GM23248 (cell line): ENCODE results near the gene SND1. TPM values are rescaled to one million over a fixed set of nuclear protein-coding genes. Genes with fewer than 3 reads are reported as not detected.

Experiments
- DNase-seq: peaks from one replicate; pipeline ENCODE4 v3.0.0-alpha.2; 2015
- H2AFZ ChIP-seq: fragments of 200-600 bp; sonication (generic); 2 replicates; pipeline ENCODE4 v1.6.1; 2016; ENCODE audit warnings: antibody characterized with exemption
- H3F3A ChIP-seq: fragments of 200-600 bp; sonication (generic); 2 replicates; pipeline ENCODE4 v1.6.1; 2016; ENCODE audit warnings: mild to moderate bottlenecking, antibody characterized with exemption, mixed run types; ENCODE audit not compliant: insufficient read depth
- H3K27ac ChIP-seq: fragments of 200-600 bp; sonication (generic); 2 replicates; pipeline ENCODE4 v1.5.1; 2016; ENCODE audit warnings: mild to moderate bottlenecking
- H3K27me3 ChIP-seq: fragments of 200-600 bp; sonication (generic); replicated peaks from 2 replicates; pipeline ENCODE4 v1.6.1; 2016; ENCODE audit warnings: mild to moderate bottlenecking; ENCODE audit not compliant: insufficient read depth
- H3K36me3 ChIP-seq: fragments of 200-600 bp; sonication (generic); 2 replicates; pipeline ENCODE4 v1.6.1; 2016; ENCODE audit warnings: low read depth, mild to moderate bottlenecking
- H3K4me1 ChIP-seq: fragments of 200-600 bp; sonication (generic); 2 replicates; pipeline ENCODE4 v1.6.1; 2016; ENCODE audit warnings: mild to moderate bottlenecking; ENCODE audit not compliant: insufficient read depth
- H3K4me2 ChIP-seq: fragments of 200-600 bp; sonication (generic); one replicate; pipeline ENCODE4 v1.6.1; 2016; ENCODE audit warnings: mild to moderate bottlenecking; ENCODE audit not compliant: unreplicated experiment
- H3K4me3 ChIP-seq: fragments of 200-600 bp; sonication (generic); 2 replicates; pipeline ENCODE4 v1.5.1; 2016; ENCODE audit warnings: mild to moderate bottlenecking
- H3K79me2 ChIP-seq: fragments of 200-600 bp; sonication (generic); 2 replicates; pipeline ENCODE4 v1.6.1; 2016; ENCODE audit warnings: mild to moderate bottlenecking; ENCODE audit not compliant: insufficient read depth
- H3K9ac ChIP-seq: fragments of 200-600 bp; sonication (generic); 2 replicates; pipeline ENCODE4 v1.6.1; 2016; ENCODE audit warnings: mild to moderate bottlenecking
- H3K9me2 ChIP-seq: fragments of 200-600 bp; sonication (generic); 2 replicates; pipeline ENCODE4 v1.6.1; 2016; ENCODE audit warnings: mixed run types, mild to moderate bottlenecking, moderate library complexity; ENCODE audit not compliant: insufficient read depth
- H3K9me3 ChIP-seq: fragments of 200-600 bp; sonication (generic); one replicate; pipeline ENCODE4 v1.6.1; 2017; ENCODE audit warnings: low read depth
- H4K20me1 ChIP-seq: fragments of 200-600 bp; sonication (generic); 2 replicates; pipeline ENCODE4 v1.6.0; 2016; ENCODE audit not compliant: insufficient read depth
- EZH2 ChIP-seq: fragments of 200-600 bp; sonication (generic); IDR thresholded peaks from 2 replicates; pipeline ENCODE4 v1.6.1; 2018; ENCODE audit warnings: antibody characterized with exemption, mild to moderate bottlenecking; ENCODE audit not compliant: insufficient read depth, poor library complexity, severe bottlenecking
- EZH2phosphoT487 ChIP-seq: fragments of 200-600 bp; sonication (generic); IDR thresholded peaks from 2 replicates; pipeline ENCODE4 v1.6.1; 2018; ENCODE audit warnings: antibody characterized with exemption, moderate library complexity, mild to moderate bottlenecking, low read depth; ENCODE audit not compliant: insufficient read depth
- WGBS, 2 experiments: methylation state at CpG; one replicate each; pipeline ENCODE4 v1.1.6; 2015 to 2017; ENCODE audit warnings: low lambda C conversion rate in 2 of 2, low coverage in 1 of 2; ENCODE audit errors: missing lambda C conversion rate in 2 of 2; 5-methylcytosine and 5-hydroxymethylcytosine counted together
- in situ Hi-C: fragments of 300-500 bp; cut with MboI; formaldehyde crosslinking; loops from 2 replicates; pipeline ENCODE4 v1.15.0; 2020
- polyA plus RNA-seq: library from polyadenylated mRNA; unstranded; fragments of >200 nt; fragmentation: Nextera tagmentation; extraction: Ambion mirVana; gene quantifications from 2 replicates; pipeline ENCODE4 v1.2.1, GENCODE V29; 2016
- total RNA-seq: library from RNA; depleted of rRNA; stranded (reverse); fragments of >200 nt; shearing (Covaris generic); gene quantifications from 2 replicates; pipeline ENCODE4 v1.2.3, GENCODE V29; 2014

SND1 gene
- total and polyA plus RNA-seq, 2 experiments from 2014 or later = 128 to 184 TPM

GRCh38 chr7:127798769-127799372 lies 146.9 kb downstream of the SND1 start:
- no peak overlapping the region for H2AFZ ChIP-seq
- no peaks in the 10 kb centered on the region for H3K9me3 ChIP-seq
- H3K36me3 ChIP-seq = no peaks in the 10 kb centered on the region
- no peak for DNase-seq
- no peak overlapping the region for H3K9ac ChIP-seq
- H3K79me2 ChIP-seq = peaks cover 97% of the 10 kb centered on the region
- no peaks in the 10 kb centered on the region for H3K27me3 ChIP-seq
- no peak overlapping the region for H3K27ac ChIP-seq
- H3F3A ChIP-seq = no peaks in the 10 kb centered on the region
- in situ Hi-C loops = no loop called here
- H3K4me3 ChIP-seq = no peak overlapping the region
- H3K4me1 ChIP-seq = no peaks in the 10 kb centered on the region
- no peaks in the 10 kb centered on the region for H3K9me2 ChIP-seq
- no peak for TF ChIP-seq EZH2
- TF ChIP-seq EZH2phosphoT487 = no peak
- 99% methylated on average over 6 of the region's 6 CpGs for WGBS, 2 experiments
- no peak overlapping the region for H3K4me2 ChIP-seq
- peaks cover 6% of the 10 kb centered on the region; the same call in 1 of the 2 replicates for H4K20me1 ChIP-seq

- Histone ChIP-seq H3K4me1 (no peaks in the 10 kb centered on the region), H4K20me1 (peaks cover 9% of the 10 kb centered on the region; the same call in 1 of the 2 replicates)
- in situ Hi-C loops = no loop called here
These were observed 147.7 kb downstream of the SND1 start for GRCh38 chr7:127799535-127800305.

GRCh38 chr7:127802845-127803244 lies 150.9 kb downstream of the SND1 start:
- H3K4me2 ChIP-seq = no peak overlapping the region
- H3K4me3 ChIP-seq = no peak overlapping the region
- H3K79me2 ChIP-seq = peaks cover 99% of the 10 kb centered on the region
- no peak overlapping the region for H3K9ac ChIP-seq
- WGBS, 2 experiments = 88 to 94% methylated on average over 5 of the region's 5 CpGs
- no peak for DNase-seq
- in situ Hi-C loops = no loop called here
- H2AFZ ChIP-seq = no peak overlapping the region
- H3K27ac ChIP-seq = no peak overlapping the region
- H3F3A ChIP-seq = no peaks in the 10 kb centered on the region
- H3K9me2 ChIP-seq = no peaks in the 10 kb centered on the region
- no peaks in the 10 kb centered on the region for H3K9me3 ChIP-seq
- no peak for TF ChIP-seq EZH2phosphoT487
- no peak for TF ChIP-seq EZH2
- no peaks in the 10 kb centered on the region for H3K27me3 ChIP-seq
- H3K36me3 ChIP-seq = no peaks in the 10 kb centered on the region
- no peaks in the 10 kb centered on the region for H3K4me1 ChIP-seq
- H4K20me1 ChIP-seq = peaks cover 9% of the 10 kb centered on the region; the same call in 1 of the 2 replicates

More at GRCh38 chr7:127799535-127800305, 147.7 kb downstream of the SND1 start:
- no peak for DNase-seq
- Histone ChIP-seq H3K4me3 (no peak overlapping the region), H3K9me3 (no peaks in the 10 kb centered on the region), H3K9me2 (no peaks in the 10 kb centered on the region), H3K9ac (no peak overlapping the region), H2AFZ (no peak overlapping the region), H3K79me2 (peaks cover 97% of the 10 kb centered on the region), H3F3A (no peaks in the 10 kb centered on the region), H3K27me3 (no peaks in the 10 kb centered on the region), H3K4me2 (no peak overlapping the region), H3K27ac (no peak overlapping the region), H3K36me3 (no peaks in the 10 kb centered on the region)
- no peak for TF ChIP-seq EZH2phosphoT487
- no peak for TF ChIP-seq EZH2
- 85 to 88% methylated on average over 4 of the region's 4 CpGs for WGBS, 2 experiments

GRCh38 chr7:127803626-127804025 lies 151.6 kb downstream of the SND1 start:
- no peak for TF ChIP-seq EZH2phosphoT487
- TF ChIP-seq EZH2 = no peak
- Histone ChIP-seq H3K4me3 (no peak overlapping the region), H4K20me1 (peaks cover 5% of the 10 kb centered on the region; the same call in 1 of the 2 replicates), H3K9me2 (no peaks in the 10 kb centered on the region), H3K27me3 (no peaks in the 10 kb centered on the region), H3F3A (peaks cover 3% of the 10 kb centered on the region), H3K79me2 (peaks cover 97% of the 10 kb centered on the region), H3K9me3 (no peaks in the 10 kb centered on the region), H3K4me1 (no peaks in the 10 kb centered on the region; the same call in 1 of the 2 replicates), H2AFZ (no peak overlapping the region), H3K36me3 (no peaks in the 10 kb centered on the region), H3K27ac (no peak overlapping the region), H3K4me2 (no peak overlapping the region), H3K9ac (no peak overlapping the region)
- DNase-seq = peak; percentile 48
- in situ Hi-C loops = no loop called here
- 50 to 51% methylated on average over 2 of the region's 2 CpGs for WGBS, 2 experiments
